Epithelial cell of esophagus (primary cell): ENCODE data around the gene PARP3.

Experiments used
- DNase-seq: peaks from one replicate; pipeline ENCODE4 v3.0.0; 2010; ENCODE audit warnings: low read depth
- H3K4me3 ChIP-seq: 2 replicates; pipeline ENCODE4 v1.5.1; 2011; ENCODE audit warnings: mild to moderate bottlenecking, low read length, control low read depth
- TF ChIP-seq, protein P1 (sequence below): IDR thresholded peaks from 2 replicates; pipeline ENCODE4 v1.5.1; 2011; ENCODE audit warnings: low read depth, mild to moderate bottlenecking, low read length, control low read depth, inconsistent platforms; ENCODE audit not compliant: insufficient read depth; ENCODE audit errors: missing control alignments

The PARP3 gene

GRCh38 chr3:51968170-51968775, 26.1 kb downstream of the PARP3 start:
- DNase-seq = no peak
- TF ChIP-seq, protein P1, sequence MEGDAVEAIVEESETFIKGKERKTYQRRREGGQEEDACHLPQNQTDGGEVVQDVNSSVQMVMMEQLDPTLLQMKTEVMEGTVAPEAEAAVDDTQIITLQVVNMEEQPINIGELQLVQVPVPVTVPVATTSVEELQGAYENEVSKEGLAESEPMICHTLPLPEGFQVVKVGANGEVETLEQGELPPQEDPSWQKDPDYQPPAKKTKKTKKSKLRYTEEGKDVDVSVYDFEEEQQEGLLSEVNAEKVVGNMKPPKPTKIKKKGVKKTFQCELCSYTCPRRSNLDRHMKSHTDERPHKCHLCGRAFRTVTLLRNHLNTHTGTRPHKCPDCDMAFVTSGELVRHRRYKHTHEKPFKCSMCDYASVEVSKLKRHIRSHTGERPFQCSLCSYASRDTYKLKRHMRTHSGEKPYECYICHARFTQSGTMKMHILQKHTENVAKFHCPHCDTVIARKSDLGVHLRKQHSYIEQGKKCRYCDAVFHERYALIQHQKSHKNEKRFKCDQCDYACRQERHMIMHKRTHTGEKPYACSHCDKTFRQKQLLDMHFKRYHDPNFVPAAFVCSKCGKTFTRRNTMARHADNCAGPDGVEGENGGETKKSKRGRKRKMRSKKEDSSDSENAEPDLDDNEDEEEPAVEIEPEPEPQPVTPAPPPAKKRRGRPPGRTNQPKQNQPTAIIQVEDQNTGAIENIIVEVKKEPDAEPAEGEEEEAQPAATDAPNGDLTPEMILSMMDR = no peak
- peak overlapping the region; percentile 52 for H3K4me3 ChIP-seq

DNA sequence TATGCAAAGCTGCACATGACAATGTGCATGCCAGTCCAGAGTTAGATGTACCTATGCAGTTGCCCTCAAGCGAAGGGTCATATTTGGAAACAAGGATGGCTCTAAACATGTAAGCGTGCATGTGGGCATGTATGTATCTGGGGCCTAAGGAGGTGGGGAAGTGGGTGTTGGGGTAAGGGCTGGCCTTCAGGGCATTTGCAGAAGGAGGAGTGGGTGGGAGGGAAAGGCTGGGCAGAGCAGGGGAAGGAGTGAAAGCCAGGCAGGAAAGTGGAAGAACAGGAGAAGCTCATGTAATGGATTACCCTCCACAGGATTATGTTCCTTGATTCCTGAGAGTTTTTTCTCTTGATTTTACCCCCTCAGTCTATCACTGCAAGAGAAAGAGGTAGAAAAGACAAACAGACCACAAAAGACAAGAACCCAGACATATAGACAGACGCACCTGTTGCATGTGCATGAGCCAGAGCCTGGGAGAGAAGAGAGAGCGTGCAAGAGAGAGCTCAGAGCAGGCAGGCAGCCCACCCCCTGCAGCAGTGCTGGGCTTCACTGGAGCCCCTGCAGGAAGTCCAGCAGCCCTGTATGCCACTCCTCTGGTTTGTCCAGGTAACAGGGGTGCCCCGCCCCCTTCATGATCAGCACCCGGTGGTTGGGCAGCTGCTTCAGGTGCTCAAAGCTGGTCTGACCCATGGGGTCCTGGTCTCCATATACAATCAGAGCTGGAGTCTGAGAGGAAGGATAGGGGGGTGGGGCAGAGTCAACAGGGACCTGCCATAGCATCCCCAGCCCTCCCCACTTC, 26.9 kb downstream of the PARP3 start:
- DNase-seq = no peak
- no peak overlapping the region for H3K4me3 ChIP-seq
- TF ChIP-seq, protein P1 = no peak

DNA sequence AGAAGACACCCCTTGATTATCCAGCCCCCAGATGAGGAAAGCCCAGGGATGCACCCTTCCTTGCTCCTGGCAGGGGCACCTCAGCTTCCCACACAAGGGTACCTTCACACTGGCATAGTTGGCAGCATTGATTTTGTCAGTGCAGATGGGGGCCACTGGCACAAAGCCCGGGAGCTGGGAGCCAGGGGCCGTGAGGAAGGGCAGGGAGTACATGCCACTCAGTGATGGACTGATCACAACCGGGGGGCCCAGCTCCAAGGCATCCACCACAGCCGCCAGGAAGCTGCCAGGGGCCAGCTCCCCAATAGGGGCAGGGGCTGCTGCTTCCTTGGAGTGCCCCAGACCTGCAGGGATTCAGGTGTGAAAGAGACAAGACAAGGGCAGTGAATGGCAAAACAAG, 27.7 kb downstream of the PARP3 start:
- TF ChIP-seq, protein P1 = no peak
- DNase-seq = no peak
- no peak overlapping the region for H3K4me3 ChIP-seq

GRCh38 chr3:51970606-51971300, 28.6 kb downstream of the PARP3 start:
- TF ChIP-seq, protein P1 = no peak
- DNase-seq = peak; percentile 49
- no peak overlapping the region for H3K4me3 ChIP-seq

DNA sequence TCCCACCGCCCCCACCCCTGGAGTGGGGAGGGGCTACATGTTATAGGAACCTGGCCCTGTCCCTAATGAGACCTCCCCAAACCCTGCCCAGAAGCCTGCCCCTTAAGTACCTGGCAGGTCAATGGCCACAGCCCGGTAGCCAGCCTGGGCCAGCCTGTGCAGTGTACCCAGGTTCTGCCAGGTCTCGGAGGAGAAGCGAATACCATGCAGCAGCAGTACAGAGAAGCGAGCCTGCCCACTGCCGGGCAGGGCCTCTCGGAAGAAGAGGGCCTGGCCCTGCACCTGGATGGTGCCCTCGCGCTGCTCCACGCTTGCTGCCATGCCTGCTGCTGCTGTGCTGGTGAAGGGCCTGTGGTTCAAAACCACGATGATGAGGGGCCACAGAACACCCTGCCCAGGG, 29.2 kb downstream of the PARP3 start:
- no peak for DNase-seq
- TF ChIP-seq, protein P1 = no peak
- no peak overlapping the region for H3K4me3 ChIP-seq

DNA sequence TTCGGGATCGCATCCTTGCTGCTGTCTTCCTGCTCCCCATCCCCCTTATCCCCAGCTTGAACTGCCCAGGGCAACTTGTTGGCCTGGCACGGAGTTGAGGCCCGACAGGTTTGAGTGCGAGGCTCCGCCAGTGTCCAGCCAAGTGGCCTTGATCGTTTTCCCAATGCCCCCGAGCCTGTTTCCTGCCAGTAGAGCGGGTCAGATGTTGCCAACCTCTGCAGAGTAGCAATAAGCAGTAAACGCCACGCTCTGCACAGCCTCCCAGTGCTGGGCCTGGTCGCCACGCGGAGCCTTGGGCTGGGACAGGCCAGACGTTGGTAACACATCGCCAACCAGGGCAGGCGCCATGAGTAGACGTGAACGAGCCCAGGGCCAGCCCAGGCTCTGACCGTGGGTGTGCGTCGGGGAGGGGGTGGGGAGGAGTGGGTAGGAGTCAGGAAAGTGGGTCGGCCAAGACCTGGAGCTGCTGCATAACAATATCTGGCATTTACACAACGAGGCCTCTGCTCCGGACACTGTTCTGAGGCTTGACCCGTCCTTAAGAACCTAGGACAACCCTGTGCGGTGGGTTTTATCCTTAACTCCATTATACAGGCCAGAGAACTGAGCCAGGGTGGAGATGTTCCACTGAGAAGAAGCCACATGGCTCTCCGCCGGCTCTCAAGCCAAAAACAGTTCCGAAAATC, 32.3 kb downstream of the PARP3 start:
- H3K4me3 ChIP-seq = peak overlapping the region; percentile 89
- no peak for DNase-seq
- TF ChIP-seq, protein P1 = no peak
